Measurements from ENCODE around the gene MAMDC4.
"Not testable (repeated sequence)": the region's sequence is repeated elsewhere in the genome, so short reads cannot be mapped to it uniquely, and the experiment has no call there.

Gene MAMDC4

GRCh38 chr9:136862849-136863622, 10.9 kb downstream of the MAMDC4 start:
- DNase-seq (ENCODE audit: low read depth): no peak

- no peak for DNase-seq (ENCODE audit: low read depth)
These were observed 11.6 kb downstream of the MAMDC4 start for GRCh38 chr9:136863623-136864273.

GRCh38 chr9:136865041-136865767, 13.1 kb downstream of the MAMDC4 start:
- no peak for DNase-seq (ENCODE audit: low read depth)

- DNase-seq (ENCODE audit: low read depth): no peak
These were observed 13.6 kb downstream of the MAMDC4 start for GRCh38 chr9:136865768-136866103.

- not testable (repeated sequence) for DNase-seq (ENCODE audit: low read depth)
These were observed 14.8 kb downstream of the MAMDC4 start for GRCh38 chr9:136866898-136867421.

- DNase-seq (ENCODE audit: low read depth): no peak
These were observed 15.3 kb downstream of the MAMDC4 start for GRCh38 chr9:136867480-136867879.

- DNase-seq (ENCODE audit: low read depth): no peak
These were observed 15.8 kb downstream of the MAMDC4 start for GRCh38 chr9:136867917-136868316.

GRCh38 chr9:136868644-136869043, 16.5 kb downstream of the MAMDC4 start:
- no peak for DNase-seq (ENCODE audit: low read depth)

GRCh38 chr9:136869611-136870010, 17.5 kb downstream of the MAMDC4 start:
- not testable (repeated sequence) for DNase-seq (ENCODE audit: low read depth)

- no peak for DNase-seq (ENCODE audit: low read depth)
These were observed 23.0 kb downstream of the MAMDC4 start for GRCh38 chr9:136875155-136875554.

GRCh38 chr9:136876476-136876875, 24.3 kb downstream of the MAMDC4 start:
- no peak for DNase-seq (ENCODE audit: low read depth)

GRCh38 chr9:136880651-136881050, 28.5 kb downstream of the MAMDC4 start:
- DNase-seq (ENCODE audit: low read depth): no peak

GRCh38 chr9:136881691-136882108, 29.6 kb downstream of the MAMDC4 start:
- DNase-seq (ENCODE audit: low read depth): no peak

GRCh38 chr9:136882109-136882946, 30.2 kb downstream of the MAMDC4 start:
- no peak for DNase-seq (ENCODE audit: low read depth)

- not testable (repeated sequence) for DNase-seq (ENCODE audit: low read depth)
These were observed 30.8 kb downstream of the MAMDC4 start for GRCh38 chr9:136882947-136883283.

GRCh38 chr9:136883670-136884069, 31.5 kb downstream of the MAMDC4 start:
- DNase-seq (ENCODE audit: low read depth): not testable (repeated sequence)

GRCh38 chr9:136885950-136886578, 33.9 kb downstream of the MAMDC4 start, which contains the start of gene TRAF2:
Gene TRAF2, plus strand, starts transcription at chr9:136886516. Its CDS starts 12,225 bp downstream, at chr9:136898741.
- peak; percentile 95 for DNase-seq (ENCODE audit: low read depth)

GRCh38 chr9:136886610-136887597, 34.8 kb downstream of the MAMDC4 start:
- DNase-seq (ENCODE audit: low read depth): no peak

- DNase-seq (ENCODE audit: low read depth): no peak
These were observed 36.3 kb downstream of the MAMDC4 start for GRCh38 chr9:136888454-136888853.

- no peak for DNase-seq (ENCODE audit: low read depth)
These were observed 37.7 kb downstream of the MAMDC4 start for GRCh38 chr9:136889858-136890257.
